HL-60 (cell line): Measurements from ENCODE around the gene KLHL42.

Experiments
- POLR2AphosphoS5 ChIP-seq: IDR thresholded peaks from 2 replicates; pipeline ENCODE4 v1.6.1; 2012; ENCODE audit warnings: low read depth
- TF ChIP-seq, protein P1 (sequence below): IDR thresholded peaks from one replicate; pipeline ENCODE4 v1.5.1; 2011; ENCODE audit warnings: low read length, control low read depth, inconsistent platforms; ENCODE audit not compliant: insufficient read depth
- TF ChIP-seq, protein P2 (sequence below): IDR thresholded peaks from 2 replicates; pipeline ENCODE4 v1.6.1; 2012; ENCODE audit warnings: low read depth; ENCODE audit not compliant: insufficient replicate concordance

DNA sequence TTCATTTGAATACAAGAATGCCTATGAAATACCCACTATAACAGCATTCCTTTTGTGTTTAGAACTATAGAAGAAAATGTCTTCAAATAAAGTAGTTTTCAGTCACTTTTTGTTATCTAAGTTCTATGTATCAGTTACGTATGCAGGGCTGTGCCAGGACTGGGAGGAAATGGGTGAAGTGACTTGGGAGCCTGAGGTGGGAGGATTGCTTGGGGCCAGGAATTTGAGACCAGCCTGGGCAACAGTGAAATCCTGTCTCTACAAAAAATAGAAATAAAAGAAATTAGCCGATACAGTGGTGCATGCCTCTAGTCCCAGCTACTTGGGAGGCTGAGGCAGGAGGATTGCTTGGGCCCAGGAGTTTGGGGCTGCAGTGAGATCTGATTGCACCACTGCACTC is 22.9 kb downstream of the KLHL42 start:
- TF ChIP-seq, protein P1, sequence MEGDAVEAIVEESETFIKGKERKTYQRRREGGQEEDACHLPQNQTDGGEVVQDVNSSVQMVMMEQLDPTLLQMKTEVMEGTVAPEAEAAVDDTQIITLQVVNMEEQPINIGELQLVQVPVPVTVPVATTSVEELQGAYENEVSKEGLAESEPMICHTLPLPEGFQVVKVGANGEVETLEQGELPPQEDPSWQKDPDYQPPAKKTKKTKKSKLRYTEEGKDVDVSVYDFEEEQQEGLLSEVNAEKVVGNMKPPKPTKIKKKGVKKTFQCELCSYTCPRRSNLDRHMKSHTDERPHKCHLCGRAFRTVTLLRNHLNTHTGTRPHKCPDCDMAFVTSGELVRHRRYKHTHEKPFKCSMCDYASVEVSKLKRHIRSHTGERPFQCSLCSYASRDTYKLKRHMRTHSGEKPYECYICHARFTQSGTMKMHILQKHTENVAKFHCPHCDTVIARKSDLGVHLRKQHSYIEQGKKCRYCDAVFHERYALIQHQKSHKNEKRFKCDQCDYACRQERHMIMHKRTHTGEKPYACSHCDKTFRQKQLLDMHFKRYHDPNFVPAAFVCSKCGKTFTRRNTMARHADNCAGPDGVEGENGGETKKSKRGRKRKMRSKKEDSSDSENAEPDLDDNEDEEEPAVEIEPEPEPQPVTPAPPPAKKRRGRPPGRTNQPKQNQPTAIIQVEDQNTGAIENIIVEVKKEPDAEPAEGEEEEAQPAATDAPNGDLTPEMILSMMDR = no peak
- TF ChIP-seq POLR2AphosphoS5 = no peak
- TF ChIP-seq, protein P2, sequence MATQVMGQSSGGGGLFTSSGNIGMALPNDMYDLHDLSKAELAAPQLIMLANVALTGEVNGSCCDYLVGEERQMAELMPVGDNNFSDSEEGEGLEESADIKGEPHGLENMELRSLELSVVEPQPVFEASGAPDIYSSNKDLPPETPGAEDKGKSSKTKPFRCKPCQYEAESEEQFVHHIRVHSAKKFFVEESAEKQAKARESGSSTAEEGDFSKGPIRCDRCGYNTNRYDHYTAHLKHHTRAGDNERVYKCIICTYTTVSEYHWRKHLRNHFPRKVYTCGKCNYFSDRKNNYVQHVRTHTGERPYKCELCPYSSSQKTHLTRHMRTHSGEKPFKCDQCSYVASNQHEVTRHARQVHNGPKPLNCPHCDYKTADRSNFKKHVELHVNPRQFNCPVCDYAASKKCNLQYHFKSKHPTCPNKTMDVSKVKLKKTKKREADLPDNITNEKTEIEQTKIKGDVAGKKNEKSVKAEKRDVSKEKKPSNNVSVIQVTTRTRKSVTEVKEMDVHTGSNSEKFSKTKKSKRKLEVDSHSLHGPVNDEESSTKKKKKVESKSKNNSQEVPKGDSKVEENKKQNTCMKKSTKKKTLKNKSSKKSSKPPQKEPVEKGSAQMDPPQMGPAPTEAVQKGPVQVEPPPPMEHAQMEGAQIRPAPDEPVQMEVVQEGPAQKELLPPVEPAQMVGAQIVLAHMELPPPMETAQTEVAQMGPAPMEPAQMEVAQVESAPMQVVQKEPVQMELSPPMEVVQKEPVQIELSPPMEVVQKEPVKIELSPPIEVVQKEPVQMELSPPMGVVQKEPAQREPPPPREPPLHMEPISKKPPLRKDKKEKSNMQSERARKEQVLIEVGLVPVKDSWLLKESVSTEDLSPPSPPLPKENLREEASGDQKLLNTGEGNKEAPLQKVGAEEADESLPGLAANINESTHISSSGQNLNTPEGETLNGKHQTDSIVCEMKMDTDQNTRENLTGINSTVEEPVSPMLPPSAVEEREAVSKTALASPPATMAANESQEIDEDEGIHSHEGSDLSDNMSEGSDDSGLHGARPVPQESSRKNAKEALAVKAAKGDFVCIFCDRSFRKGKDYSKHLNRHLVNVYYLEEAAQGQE = no peak
